IPS DF 4.7 (cell line): ENCODE measurements around the gene TNS1.

Experiments used
- DNase-seq: peaks from one replicate; pipeline ENCODE4 v3.0.0-alpha.2; 2013; ENCODE audit warnings: low spot score; ENCODE audit errors: extremely low read depth

TNS1 gene

GRCh38 chr2:217834744-217835513, 167.9 kb downstream of the TNS1 start:
- DNase-seq, result no peak

- DNase-seq, result no peak
Measured at GRCh38 chr2:217834057-217834620, 168.7 kb downstream of the TNS1 start.

DNA sequence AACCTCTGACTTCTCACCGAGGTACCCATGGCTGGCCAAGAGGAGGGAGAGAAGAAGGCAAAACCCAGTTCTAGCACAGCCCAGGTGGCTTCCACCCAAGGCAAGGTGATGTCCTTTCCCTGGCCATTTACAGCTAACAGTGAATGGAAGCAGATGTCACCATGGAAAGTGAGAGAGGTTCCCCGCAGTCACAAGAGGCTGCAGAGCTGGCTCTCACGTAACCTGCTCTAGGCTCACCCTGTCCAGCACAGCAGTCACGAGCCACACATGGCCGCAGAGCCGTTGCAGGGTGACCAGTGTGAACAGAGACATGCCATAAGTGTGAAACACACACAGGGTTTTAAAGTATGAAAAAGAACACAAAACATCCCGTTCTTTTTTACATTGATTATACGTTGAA, 169.4 kb downstream of the TNS1 start:
- no peak for DNase-seq

DNA sequence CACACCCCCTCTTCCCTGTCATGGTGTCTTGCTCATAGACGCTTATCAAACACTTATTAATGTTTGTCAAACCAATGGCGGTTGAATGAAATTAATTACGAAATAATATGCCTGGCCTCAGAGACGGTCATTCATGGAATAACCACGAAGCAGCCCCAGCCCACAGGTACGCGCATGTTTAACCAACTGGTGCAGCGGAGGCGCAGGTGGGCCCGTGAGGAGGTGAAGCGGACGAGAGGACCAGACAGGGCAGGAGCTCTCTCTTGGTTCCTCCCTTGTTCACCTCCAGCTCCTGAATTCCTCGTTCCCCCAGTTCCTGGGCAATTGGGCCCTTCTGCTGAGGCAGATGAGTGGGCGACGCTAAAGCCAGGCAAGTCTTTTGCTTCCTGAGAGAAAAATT, 169.8 kb downstream of the TNS1 start:
- DNase-seq, result no peak

DNA sequence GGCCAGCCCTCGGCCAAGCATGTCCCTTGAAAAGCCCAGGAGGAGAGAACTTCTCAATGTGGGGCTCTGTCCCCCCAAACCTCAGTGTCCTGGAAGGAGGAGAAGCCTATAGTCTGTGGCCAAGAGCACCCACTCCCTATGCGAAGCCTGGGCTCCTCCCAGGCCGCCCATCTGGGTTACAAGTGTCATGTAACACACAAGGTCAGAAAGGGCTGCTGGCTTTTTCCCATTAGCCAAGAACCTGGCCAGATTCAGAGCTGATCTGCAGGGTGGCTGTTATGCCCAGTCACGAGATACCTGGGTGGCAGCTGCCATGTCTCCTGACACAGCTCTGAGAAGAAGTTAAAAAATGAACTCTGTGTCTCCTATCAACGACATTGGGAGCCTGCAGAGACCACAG, 170.7 kb downstream of the TNS1 start:
- no peak for DNase-seq

DNA sequence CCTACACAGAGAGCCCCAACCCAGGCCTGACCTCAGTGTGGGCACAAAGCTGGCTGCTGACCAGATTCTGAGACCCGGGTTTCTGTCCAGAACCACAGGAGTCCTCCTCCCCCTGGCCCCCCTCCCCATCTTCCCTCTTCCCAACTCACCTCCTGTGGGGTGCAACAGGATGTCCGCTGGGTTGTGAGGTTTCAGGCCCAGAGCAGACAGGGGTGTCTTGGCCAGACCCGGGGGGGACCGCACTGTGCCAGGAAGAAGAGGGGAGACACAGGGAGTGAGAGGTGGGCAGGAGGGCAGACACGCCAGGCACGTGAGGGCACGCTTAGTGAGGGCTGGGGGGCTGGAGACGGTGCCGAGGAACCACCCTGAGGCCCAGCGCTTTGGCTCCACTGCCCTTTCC, 171.5 kb downstream of the TNS1 start:
- DNase-seq, result no peak

- DNase-seq, result no peak
Measured at GRCh38 chr2:217830807-217831206, 172.0 kb downstream of the TNS1 start.

DNA sequence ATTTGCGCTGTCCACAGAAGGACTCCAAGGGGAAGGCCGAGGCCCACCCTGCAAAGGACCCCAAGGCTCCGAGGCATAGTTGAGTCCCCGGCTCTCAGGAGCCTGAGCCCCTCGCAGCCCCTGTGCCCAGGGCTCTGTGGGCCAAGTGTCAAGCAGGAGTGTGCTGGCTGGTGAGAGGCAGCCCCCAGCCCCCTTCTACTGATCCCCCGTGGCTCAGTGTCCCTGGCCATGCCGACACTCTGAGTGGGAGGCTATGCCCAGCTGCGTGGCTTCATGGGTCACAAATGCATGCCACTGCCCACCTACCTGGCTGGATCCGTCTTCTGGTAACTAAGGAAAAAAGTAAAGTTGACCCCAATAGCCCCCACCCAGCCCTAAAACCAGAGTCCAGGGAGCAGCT, 172.7 kb downstream of the TNS1 start:
- no peak for DNase-seq

GRCh38 chr2:217829420-217829819, 173.4 kb downstream of the TNS1 start:
- no peak for DNase-seq

DNA sequence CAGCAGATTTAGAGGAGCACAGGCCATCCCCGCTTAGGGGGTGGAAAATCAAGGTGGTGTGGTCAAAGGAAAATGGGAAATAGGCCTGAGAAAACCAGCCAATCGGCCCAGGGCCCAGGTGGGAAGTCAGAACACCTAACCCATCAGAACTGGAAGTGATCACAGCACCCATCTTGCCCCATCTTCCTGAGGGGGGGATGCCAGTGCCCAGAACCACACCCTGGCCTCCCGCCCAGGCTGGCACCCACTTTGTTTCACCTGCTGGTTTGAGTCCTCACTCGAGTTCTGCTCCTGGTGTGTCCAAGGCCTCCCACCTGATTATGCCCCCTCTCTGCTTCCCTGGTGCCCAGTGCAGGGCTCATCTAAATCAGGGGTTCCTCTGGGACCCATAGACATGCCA, 174.5 kb downstream of the TNS1 start:
- no peak for DNase-seq

DNA sequence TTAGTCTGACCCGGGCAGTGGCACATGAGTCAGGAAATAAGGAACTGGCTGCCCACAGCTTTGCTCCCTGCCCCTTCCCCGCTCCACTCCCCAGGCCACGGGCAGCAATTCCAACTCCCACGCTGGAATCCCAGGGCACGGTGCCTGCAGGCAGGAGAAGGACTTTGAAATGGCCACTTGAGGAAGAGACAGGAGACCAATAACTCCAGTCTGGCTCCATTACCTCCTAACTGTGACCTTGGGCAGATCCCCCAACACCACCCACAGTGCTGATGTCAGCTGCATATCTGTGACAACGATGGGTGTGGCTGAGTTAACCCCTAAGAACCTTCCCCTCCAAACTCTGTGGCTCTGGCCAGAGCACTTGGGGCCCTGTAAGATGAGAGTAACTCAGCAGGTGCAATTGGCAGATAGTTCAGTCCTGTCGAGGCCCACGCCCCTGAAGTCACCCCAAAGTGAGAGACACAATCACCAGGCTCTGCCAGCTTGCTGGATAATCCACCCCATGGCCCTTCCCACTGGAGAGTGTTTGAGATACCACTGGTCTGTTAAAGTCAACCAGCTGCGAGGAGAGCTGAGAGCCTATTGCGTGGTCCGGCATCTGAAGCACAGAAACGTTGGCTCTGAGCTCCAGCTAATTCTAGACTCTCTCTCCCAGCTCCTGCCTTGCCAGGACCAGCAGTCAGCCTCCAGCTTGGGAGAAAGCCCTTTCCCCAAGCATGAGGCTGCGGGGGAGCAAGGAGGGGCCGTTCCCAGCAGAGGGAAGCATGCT, 175.2 kb downstream of the TNS1 start:
- no peak for DNase-seq

DNA sequence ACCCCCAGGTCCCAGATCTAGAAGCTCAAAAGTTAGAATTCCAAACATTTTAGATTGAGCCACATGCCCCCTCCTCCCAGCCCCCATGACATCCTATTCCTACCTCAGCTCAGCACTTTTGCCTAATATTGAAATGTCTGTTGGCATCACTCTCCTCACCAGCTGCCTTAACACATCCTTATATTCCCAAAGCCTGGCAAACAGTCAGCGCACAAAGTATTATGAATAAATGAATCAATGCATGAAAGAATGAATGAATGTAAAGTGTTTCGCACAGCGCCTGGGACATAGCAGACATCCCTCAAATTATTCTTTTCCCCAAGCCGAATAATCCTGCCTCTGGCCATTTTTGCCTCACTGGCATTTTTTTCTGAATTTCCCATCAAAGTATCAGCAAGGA, 175.8 kb downstream of the TNS1 start:
- DNase-seq, result no peak

DNA sequence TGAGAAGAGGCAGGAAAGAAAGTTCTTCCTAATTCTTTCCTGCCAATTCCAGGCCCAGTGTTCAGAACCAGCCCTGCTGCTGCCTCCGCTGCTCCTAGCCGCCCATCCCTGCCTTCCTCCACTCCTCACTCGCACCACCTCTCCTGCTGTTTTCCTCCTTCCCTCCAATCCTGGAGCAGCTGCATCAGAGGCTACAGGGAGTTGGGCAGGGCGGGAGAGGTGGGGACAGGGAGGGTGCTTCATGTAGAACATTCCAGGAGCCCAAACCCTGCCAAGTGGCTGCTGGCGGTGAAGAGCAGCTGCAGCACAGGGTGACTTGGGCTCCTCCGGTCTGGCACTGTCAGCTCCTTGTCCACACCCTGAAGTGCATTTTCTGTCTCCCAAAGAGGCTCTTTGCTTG, 176.3 kb downstream of the TNS1 start:
- no peak for DNase-seq

GRCh38 chr2:217825469-217826235, 177.1 kb downstream of the TNS1 start:
- no peak for DNase-seq

- DNase-seq, result no peak
Measured at GRCh38 chr2:217824223-217824622, 178.6 kb downstream of the TNS1 start.

DNA sequence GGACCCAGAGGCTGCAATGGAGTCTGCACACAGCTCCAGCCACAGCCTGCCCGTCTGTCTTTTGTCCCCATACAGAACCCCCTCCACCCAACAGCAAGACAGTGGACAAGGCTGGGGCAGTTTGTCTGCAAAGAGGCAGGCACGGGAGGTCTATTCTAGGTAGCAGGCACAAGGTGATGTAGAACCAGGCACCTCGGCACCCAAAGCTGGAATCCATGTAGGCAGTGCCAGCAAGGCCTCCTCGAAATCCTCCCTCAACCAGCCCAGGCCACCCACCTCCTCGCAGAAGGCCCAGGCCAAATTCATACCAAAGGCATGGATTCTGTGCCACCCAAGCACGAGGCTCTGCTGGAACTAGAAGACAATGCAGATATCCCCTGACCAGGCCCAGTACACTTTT, 179.2 kb downstream of the TNS1 start:
- no peak for DNase-seq

- DNase-seq, result no peak
Measured at GRCh38 chr2:217822296-217823252, 180.2 kb downstream of the TNS1 start.

GRCh38 chr2:217821536-217822147, 181.2 kb downstream of the TNS1 start:
- no peak for DNase-seq

DNA sequence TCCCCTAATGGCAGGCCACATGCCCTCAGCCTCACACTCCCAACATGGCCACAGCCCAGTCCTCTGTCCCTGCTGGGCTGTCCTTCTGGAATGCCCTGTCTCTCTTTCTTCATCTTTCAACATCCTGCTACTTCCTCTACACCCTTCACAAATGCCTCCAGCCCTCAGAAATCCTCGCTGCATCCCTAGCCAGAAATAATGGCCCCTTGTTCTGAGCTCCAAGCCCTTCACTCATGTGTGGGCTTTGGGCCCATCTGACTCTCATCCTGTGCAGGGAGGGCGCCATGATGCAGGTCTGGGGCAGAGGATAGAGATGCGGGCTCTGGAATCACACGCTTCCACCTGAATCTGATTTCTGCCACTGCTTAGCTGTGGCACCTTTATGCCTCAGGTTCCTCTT, 181.9 kb downstream of the TNS1 start:
- no peak for DNase-seq

- no peak for DNase-seq
Measured at GRCh38 chr2:217820091-217820819, 182.5 kb downstream of the TNS1 start.
